Osteoblast (primary cell): Measurements from ENCODE around the gene ZNG1E. TPM values are rescaled to one million over a fixed set of nuclear protein-coding genes. Genes with fewer than 3 reads are reported as not detected.

Source experiments
- total RNA-seq: library from RNA; depleted of rRNA; stranded (reverse); fragments of >200 nt; gene quantifications from 2 replicates; pipeline ENCODE4 v1.2.3, GENCODE V29; 2012

ZNG1E gene
- total RNA-seq, 1 donor = 34.7 TPM

Other genes with a start within 250 kb of the ZNG1E start
- under 0.01 TPM in 2 replicates for gene FOXD4L4, start 61.2 kb downstream of the ZNG1E start, total RNA-seq